ENCODE results near the gene C4orf51. TPM values are rescaled to one million over a fixed set of nuclear protein-coding genes. Genes with fewer than 3 reads are reported as not detected.
"Not testable (repeated sequence)": the region's sequence is repeated elsewhere in the genome, so short reads cannot be mapped to it uniquely, and the experiment has no call there.

The C4orf51 gene
- total RNA-seq = not detected
- long read RNA-seq, partial matches to known transcripts = 0 of 1 reads
- long read RNA-seq, other reads (novel, unspliced or antisense) = 1 of 1 reads

DNA sequence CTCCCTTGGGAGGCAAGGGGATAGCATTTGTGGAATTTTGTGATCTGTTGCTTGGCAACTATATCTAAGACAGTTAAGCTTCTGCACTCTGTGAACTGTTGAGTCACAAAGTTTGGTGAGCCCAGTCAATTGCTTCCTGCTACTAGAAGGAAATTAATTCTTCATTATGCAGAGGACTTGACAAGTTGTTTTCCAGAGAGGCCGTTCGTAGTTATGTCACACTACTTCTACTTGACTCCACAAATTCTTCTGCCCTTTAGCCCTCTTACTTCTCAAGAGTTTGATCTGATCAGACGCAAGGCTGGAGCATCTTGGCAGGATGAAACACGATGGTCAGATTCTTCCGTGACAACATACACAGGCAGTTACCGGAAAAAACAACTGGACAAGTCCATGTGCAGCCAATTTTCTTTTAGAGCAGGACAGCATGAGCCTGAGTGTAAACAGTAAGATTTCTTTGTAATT, at the start of gene C4orf51:
Gene C4orf51, plus strand, starts transcription at position 156 of the 465 bp plus-strand sequence. Its CDS starts 58 bp downstream, at position 214.
- no peak for DNase-seq (ENCODE audit: low spot score)

DNA sequence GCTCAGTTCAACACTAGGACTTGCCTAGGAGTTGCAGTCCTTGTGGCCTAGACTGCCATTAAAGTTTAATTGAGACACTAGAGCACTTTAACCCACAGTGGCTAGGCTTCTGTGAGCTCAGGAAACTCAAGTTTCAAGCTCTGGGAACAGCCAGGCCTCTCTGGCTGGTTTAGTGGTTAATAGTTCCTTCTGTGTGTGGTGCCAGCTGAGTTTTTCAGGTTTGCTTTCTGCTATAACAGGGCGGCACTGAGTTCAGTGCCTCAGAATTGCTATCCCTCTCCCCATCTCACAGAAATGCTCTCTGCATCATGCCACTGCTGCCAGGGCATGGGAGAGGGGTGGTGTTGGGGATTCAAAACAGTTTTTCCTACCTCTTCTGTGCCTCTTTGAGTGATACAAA, 44.8 kb upstream of the C4orf51 start:
- no peak for DNase-seq (ENCODE audit: low spot score)

DNA sequence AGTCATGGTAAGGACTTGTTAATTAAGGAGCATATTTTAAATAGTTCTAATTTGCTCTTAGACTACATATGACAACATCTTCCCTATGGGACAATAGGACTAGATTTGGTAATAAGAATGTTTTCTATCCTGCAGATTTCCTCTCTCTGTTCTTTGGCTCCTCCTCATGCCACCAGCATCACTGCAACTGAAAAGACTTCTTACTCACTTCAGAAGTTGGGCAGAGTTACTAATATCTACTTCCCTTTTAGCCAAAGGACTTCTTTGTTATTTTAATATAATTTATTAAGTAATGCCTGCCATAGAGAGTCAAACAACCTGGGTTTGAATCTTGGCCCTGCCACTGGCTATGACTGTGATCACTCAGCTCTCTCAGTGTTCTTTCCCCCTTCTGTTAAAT, 44.3 kb upstream of the C4orf51 start:
- no peak for DNase-seq (ENCODE audit: low spot score)

DNA sequence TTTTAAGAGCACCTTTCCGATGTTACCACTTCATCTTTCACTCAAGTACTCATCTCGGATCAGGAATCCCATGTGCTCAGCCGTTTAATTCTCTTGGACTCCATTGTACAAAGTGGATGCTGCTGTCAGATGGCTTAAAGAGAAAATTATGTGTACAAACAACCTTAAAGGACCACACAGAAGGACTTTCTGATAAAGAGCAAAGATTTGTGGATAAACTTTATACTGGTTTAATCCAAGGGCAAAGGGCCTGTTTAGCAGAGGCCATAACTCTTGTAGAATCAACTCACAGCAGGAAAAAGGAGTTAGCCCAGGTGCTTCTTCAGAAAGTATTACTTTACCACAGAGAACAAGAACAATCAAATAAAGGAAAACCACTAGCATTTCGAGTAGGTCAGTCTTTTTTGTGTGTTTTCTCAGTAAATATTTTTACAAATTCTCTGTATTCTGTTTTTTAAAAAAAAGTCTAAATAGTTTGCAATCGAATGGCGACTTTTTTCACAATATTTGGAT, 40.7 kb upstream of the C4orf51 start:
- DNase-seq (ENCODE audit: low spot score) = no peak

DNA sequence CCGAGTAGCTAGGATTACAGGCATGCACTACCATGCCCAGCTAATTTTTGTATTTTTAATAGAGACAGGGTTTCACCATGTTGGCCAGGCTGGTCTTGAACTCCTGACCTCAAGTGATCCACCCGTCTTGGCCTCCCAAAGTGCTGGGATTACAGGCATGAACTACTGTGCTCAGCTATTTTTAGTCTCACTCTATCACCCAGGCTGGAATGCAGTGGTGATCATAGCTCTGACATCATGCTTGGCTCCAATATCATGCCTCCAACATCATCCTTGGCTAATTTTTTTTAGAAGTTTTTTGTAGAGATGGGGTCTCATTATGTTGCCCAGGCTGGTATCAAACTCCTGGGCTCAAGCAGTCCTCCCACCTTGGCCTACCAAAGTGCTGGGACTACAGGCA, 39.7 kb upstream of the C4orf51 start:
- not testable (repeated sequence) for DNase-seq (ENCODE audit: low spot score)

DNA sequence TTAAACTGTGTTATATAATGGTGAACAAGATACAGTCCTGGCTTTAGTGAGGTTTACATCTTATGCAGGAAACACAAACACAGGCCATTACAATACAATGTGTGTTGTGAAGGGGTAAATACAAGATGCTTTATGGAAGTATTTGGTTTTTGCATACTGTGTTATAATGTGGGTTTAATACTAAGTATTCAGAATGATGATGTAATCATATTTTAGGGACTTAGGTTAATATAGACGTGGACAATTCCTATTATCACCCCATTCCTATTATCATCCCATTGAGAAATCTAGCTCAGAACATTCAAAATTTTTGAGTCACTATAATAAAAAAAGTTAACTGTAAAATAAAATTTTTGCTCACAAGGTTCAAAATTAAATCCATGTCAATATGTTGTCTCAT, 36.7 kb upstream of the C4orf51 start:
- no peak for DNase-seq (ENCODE audit: low spot score)

DNA sequence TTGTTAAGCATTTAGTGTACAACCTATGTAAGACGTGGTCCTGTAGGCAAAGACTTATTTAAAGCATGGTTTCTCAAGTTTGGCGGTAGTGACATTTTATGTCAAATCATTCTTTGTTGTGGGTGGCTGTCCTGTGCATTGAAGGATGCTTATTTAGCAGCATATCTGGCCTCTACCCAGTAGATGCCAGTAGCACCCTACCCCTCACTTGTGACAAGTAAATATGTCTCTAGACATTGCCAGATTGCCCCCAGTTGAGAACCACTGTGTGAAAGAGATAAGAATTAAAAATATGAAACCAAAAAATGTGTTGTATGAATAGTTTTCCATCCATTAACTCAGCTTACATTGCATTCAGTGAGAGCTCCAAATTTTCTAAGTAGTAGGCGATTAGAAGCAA, 35.2 kb upstream of the C4orf51 start:
- DNase-seq (ENCODE audit: low spot score) = no peak

DNA sequence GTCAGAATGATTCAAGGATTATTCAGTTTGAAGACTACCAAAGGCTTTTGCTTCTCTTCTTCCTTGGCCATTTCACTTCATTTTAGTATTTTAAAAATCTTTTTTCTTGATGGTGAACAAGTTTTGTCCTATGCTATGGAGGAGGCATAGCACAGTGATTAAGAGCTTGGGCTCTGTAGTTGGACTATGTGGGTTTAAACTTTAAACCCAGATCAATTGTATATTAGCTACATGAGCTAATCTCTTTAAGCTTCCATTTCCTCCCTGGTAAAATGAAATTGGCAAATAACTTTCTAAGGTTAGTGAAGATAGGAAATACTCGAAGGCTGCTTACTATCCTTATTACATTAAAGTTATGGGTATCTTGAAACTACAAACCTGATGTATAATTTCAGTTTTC, 23.8 kb upstream of the C4orf51 start:
- DNase-seq (ENCODE audit: low spot score) = no peak

DNA sequence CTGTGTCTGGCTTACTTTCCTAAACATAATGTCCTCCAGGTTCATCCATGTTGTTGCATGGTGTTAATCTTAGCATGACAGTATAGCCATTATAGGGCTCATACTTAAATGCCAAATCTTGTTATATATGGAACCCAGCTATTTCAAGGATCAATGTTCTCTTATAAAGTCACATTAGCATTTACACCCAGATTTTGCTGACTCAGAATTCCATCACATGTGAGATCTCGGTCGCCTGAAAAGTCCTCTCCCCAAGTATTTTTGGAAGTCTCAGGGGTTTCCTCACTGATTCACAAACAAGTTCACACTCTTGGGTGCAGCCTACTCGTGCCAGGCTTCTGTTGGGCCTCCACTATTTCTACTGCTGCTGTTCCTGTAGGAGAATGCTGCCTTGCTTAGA, 19.9 kb upstream of the C4orf51 start:
- no peak for DNase-seq (ENCODE audit: low spot score)

DNA sequence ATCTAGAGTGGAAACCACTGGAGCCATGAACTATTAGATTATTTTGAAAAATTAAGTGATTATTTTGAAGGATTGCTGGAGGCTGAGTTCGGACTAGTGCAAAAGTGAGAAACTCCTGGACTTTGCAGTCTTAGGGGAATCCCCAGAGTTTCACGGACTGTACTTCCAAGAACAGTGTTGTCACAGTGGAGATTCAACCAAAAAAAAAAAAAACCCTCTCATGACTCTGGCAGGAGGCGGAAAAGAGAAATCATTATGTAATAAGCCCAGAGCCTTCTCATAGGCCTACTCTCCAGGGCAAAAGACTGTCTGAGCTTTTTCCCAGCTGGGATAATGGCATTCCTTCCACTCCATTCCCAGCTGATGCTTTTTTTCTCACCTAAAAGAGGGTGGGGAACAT, 16.8 kb upstream of the C4orf51 start:
- no peak for DNase-seq (ENCODE audit: low spot score)

DNA sequence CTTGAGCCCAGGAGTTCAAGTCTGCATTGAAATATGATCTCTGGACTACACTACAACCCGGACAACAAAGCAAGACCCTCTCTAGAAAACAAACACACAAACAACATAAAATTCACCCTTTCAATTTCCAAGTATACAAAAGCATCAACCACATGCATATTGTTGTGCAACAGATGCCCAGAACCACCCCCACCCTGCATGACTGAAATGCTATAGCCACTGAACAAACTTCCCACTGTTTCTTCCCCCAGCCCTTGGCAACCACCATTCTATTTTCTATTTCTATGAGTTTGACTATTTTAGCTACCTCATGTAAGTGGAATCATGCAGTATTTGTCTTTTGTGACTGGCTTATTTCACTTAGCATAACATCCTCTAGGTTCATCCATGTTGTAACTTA, 14.2 kb upstream of the C4orf51 start:
- no peak for DNase-seq (ENCODE audit: low spot score)

DNA sequence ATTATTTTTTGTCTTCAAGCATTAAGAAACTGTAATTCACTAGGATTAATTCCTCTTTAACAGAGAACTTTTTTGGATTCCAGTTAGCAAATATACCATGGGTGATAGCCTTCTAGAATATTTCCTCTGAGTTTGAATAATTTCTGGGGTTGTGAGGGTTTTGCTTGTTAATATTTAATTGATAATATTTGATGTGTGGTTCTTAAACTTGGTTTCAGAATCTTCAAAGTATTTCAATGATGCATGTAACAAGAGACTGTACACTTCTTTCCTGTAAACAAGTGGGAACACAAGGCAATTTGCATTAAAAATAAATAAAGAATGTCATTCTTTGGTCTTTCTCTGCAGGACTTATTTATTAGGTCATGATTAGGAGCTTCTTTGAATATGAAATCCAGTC, 9.5 kb upstream of the C4orf51 start:
- DNase-seq (ENCODE audit: low spot score) = no peak

DNA sequence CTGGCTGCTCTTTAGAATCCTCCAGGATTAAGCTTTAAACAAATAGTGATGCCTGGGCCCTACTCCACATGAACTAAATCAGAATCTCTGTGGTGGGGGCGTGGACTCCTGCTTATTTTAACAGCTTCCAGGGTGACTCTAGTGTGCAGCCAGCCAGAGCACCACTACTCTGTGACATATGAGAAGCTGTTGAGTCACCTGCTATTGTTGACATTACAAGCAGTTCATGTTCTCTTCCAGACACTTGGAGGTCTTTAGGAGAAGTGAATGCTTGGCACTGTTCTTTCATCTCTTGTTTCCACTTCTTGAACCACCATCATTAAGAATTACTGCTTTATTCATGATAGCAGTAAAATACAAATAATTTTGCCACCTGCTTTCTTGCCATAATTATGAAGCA, 426 bp upstream of the C4orf51 start:
- no peak for DNase-seq (ENCODE audit: low spot score)

DNA sequence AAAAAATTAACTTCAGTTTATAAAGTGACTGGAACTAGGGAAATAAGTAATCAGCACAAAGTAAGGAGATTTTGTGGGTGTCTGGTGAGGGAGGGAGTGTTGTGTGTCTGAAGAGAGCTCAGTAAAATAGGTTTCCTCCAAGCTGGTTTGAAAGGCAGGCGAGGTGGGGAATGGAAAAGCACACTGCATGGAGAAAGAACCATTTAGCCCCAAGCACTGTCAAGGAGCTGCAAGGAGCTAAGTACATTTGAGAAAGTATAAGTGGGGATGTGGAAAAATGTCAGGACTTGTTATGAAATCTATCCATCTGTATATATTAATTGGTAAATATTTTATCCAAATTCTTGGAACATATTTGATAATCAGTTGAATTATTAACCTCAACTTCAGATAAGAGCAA, 956 bp downstream of the C4orf51 start:
- DNase-seq (ENCODE audit: low spot score) = no peak

DNA sequence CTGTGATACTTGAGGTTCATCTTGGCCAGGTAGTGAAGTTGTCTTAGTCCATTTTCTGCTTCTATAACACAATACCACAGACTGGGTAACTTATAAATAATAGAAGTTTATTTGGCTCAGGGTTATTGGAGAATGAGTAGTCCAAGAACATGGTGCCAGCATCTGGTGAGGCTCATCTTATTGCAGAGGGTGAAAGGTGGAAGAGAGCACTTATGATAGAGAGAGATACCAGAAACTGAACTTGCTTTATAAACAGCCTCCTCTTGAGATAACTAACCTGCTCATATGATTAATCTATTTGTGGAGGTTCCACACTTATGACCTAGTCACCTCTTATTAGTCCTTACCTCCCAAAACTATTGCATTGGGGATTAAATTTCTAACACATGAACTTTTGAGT, 1.6 kb downstream of the C4orf51 start:
- DNase-seq (ENCODE audit: low spot score) = no peak

DNA sequence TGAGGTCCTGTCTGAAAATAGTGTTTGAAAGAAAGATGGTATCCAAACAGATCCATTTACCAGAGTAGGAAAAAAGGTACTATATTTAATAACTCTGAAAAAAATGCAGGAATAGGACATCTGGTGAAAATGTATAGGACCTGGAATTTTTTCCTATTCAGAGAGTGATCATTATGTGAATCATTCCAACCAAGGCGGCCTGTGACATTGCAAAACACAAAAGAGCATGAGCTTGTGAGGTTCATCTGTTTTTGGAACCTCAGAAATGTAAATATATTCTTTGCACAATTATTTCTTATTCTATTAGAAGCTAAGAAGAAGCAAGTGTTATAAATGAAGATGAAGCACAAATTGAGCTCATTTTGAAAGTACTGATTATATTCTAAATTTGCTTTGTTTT, 2.0 kb downstream of the C4orf51 start:
- no peak for DNase-seq (ENCODE audit: low spot score)

DNA sequence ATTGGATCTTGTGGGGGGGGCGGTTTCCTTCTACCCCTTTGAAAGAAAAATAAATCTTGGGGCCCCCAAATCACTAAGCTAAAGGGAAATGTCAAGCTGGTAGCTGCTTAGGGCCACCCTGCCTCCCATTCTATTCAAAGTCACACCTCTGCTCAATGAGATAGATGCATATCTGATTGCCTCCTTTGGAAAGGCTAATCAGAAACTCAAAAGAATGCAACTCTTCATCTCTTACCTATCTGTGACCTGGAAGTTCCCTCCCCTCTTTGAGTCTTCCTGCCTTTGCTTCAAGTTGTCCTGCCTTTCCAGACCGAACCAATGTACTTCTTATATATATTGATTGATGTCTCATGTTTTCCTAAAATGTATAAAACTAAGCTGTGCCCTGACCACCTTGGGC, 7.0 kb downstream of the C4orf51 start:
- DNase-seq (ENCODE audit: low spot score) = no peak

DNA sequence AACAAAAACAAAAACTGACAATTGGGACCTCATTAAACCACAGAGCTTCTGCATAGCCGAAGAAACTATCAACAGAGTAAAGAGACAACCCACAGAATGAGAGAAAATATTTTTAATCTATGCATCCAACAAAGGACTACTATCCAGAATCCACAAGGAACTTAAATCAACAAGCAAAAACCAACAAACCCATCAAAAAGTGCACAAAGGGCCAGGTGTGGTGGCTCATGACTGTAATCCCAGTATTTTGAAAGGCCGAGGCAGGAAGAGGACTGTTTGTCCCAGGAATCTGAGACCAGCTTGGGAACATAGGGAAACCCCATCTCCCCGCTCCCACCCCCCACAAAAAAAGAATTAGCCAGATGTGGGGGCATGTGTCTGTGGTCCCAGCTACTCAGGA, 10.7 kb downstream of the C4orf51 start:
- DNase-seq (ENCODE audit: low spot score) = no peak

DNA sequence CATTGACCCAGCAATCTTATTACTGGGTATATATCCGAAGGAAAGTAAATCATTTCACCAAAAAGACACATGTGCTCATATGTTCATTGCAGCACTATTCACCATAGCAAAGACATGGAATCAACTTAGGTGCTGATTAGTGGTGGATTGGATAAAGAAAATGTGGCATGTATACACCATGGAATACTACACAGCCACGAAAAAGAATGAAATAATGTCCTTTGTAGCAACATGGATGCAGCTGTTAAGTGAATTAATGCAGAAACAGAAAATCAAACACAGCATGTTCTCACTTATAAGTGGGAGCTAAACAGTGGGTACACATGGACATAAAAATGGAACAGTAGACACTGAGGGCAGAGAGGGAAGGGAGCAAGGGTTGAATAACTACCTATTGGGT, 11.5 kb downstream of the C4orf51 start:
- DNase-seq (ENCODE audit: low spot score) = not testable (repeated sequence)

DNA sequence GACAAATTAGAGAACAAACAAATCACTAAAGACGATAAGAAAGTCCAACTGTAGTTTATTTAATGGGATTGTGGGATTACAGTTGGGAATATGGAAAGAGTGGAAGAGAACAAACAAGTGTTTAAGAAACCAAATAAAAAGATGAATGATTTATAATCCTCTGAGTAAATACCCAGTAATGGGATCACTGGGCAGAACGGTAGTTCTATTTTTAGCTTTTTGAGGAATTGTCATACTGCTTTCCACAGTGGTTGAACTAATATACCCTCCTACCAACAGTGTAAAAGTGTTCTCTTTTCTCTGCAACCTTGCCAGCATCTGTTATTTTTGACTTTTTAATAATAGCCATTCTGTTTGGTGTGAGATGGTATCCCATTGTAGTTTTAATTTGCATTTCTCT, 15.0 kb downstream of the C4orf51 start:
- DNase-seq (ENCODE audit: low spot score) = no peak

DNA sequence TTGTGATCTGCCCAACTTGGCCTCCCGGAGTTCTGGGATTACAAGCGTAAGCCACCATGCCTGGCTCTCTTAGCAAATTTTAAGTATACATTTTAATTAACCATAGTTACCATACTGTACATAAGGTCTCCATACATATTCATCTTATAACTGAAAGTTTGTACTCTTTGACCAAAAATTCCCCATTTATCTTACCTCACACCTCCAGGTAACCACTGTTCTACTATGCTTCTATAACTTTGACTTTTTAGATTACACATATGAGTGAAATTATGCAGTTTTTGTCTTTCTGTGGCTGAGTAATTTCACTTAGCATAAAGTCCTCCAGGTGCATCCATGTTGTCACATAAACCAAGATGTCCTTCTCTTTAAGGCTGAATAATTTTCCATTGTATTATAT, 17.4 kb downstream of the C4orf51 start:
- DNase-seq (ENCODE audit: low spot score) = no peak

DNA sequence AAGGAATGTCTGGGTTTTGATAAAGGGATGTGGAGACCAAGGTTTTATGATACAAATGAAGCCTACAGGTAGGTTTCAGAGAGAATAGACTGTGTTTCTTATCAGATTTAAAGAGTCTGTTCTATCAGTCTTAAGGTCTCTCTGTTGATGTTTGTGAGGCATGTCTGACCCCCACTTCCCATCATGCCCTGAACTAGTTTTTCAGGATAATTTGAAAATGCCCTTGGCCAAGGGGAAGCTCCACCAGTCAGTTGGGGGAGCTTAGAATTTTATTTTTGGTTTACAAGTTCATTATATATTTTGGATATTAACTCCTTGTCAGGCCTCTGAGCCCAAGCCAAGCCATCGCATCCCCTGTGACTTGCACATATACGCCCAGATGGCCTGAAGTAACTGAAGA, 18.6 kb downstream of the C4orf51 start:
- DNase-seq (ENCODE audit: low spot score) = no peak

DNA sequence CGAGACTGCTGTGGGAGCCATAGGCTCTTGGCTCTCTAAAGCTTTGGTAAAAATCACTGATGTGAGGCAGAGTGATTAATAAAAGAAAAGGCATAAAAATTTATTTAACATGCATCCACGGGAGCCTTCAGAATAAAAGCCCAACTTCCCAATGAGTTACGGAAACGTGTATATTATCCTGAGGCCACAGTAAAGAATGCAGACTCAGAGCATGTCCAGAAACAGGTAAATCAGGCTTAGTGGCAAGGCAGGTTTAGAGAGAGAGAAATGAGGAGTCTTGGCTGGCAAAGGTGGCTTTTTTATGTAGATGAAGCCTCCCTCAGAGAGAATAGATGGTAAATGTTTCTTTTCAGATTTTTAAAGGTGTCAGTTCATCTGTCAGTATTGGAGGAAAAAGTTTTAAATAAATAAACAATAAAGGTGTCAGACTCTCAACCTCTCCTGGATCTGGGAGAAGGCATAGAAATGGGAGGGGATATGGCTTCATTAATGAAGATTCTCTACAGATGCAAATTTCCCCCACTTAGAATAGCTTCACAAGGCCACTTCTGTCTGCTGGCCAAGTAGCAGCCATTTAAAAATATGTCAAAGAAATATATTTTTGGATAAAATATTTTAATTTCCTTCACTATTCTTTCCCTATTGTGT, 24.0 kb downstream of the C4orf51 start:
- no peak for DNase-seq (ENCODE audit: low spot score)

Data from mesenteric fat pad (tissue), 1 donor.